Activated CD8-positive, alpha-beta T cell treated with anti-CD3 and anti-CD28 coated beads, Interleukin-2, amount 10 ng/mL, durations not matched to agents 7 days and 5 days (primary cell): ENCODE measurements around the gene SOX8. TPM values are rescaled to one million over a fixed set of nuclear protein-coding genes. Genes with fewer than 3 reads are reported as not detected.

Experiments
- ATAC-seq: fragments of 150-1000 bp; cut with Tn5 transposase; one replicate; pipeline ENCODE4 v1.10.0; 2021; ENCODE audit warnings: moderate library complexity
- CTCF ChIA-PET: fragments of 350-600 bp; sonication (Branson Sonifier 250); formaldehyde crosslinking; loops from one replicate; lab custom pipeline; 2021; ENCODE audit warnings: antibody characterized with exemption; lab: Charles Lee
- POLR2A ChIA-PET: fragments of 350-600 bp; sonication (Branson Sonifier 250); formaldehyde crosslinking; loops from one replicate; lab custom pipeline; 2021; ENCODE audit warnings: antibody characterized with exemption; lab: Charles Lee
- DNase-seq: peaks from one replicate; pipeline ENCODE4 v3.0.0-alpha.2; 2020
- H3K27ac Mint-ChIP-seq: one replicate; pipeline ENCODE4 v1.8.0; 2021; ENCODE audit warnings: mild to moderate bottlenecking, mixed read lengths
- H3K27me3 Mint-ChIP-seq: one replicate; pipeline ENCODE4 v1.8.0; 2021; ENCODE audit warnings: low read depth, mixed read lengths
- H3K36me3 Mint-ChIP-seq: one replicate; pipeline ENCODE4 v1.8.0; 2021; ENCODE audit warnings: low read depth, mixed read lengths
- H3K4me1 Mint-ChIP-seq: one replicate; pipeline ENCODE4 v1.8.0; 2021; ENCODE audit warnings: low read depth, mixed read lengths
- H3K4me3 Mint-ChIP-seq: one replicate; pipeline ENCODE4 v1.8.0; 2021; ENCODE audit warnings: mild to moderate bottlenecking, mixed read lengths
- H3K9me3 Mint-ChIP-seq: one replicate; pipeline ENCODE4 v1.8.0; 2022; ENCODE audit warnings: mixed read lengths; ENCODE audit not compliant: insufficient read depth
- total RNA-seq, 2 experiments: library from RNA; stranded (reverse); gene quantifications; one replicate each; pipeline ENCODE4 v1.2.3, GENCODE V29; 2021

SOX8 gene
- total RNA-seq, 2 experiments from 2014 or later = not detected

DNA sequence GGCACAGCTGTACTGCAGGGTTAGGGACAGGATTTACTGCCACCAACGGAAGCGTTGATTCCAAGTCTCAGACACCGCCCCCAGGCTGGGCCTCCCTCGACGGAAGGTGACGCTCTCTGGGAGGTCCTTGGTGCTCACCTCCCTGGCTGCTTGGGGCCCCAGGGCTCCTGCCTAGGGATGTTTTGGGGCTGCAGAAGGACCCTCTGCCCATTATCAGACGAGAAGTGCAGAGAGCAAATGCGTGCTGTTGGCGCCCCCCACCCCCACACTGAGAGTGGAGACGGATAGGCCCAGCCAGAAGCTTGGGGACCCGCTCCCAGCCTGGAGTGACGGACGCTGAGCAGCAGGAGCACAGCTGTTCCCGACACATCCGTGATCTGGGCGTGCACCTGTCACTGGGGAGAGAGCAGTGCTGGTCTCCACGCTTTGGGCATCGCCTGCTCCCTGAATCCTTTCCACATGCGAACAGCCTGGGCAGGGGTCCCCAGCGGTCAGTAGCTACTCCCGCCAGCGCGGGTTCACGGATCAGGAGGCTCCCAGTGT is 5.1 kb upstream of the SOX8 start:
- no peaks in the 10 kb centered on the region for H3K9me3 Mint-ChIP-seq
- DNase-seq (peak; percentile 38), ATAC-seq (peak; percentile 31)
- no peak overlapping the region for H3K27ac Mint-ChIP-seq
- ChIA-PET CTCF (no interaction called here), POLR2A (no interaction called here)
- H3K4me1 Mint-ChIP-seq = peaks cover 4% of the 10 kb centered on the region
- no peaks in the 10 kb centered on the region for H3K36me3 Mint-ChIP-seq
- no peak overlapping the region for H3K4me3 Mint-ChIP-seq
- H3K27me3 Mint-ChIP-seq = peaks cover 24% of the 10 kb centered on the region

DNA sequence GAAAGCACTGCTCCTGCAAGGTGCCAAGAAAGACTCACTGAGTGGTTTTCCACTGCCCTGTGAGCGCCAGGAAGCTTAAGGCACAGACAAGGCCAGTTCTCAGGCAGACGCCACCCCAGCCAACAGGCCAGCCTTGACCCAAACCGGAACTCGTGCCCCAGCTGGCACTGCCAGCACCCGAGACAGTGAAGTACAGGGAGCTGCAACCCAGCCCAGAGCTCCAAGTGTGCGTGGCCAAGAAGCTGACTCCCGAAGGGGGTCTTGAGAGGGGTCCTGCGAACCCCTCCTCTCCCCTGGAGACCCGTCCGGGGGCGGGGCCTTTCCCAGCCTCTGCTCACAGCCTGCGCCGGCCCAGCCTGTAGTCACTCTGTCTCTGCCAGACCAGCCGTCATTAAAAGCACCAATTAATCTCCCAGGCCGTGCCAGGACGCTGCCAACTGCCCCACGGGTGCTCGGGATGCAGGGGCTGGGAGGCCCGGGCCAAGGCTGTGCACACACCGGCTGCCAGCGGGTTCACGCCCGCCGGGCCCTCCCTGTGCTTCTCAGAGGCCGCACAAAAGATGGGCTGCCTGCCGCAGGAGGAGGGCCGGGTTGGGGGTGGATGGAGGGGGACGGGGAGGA is 4.4 kb upstream of the SOX8 start:
- Mint-ChIP-seq H3K27ac (no peak overlapping the region), H3K36me3 (no peaks in the 10 kb centered on the region)
- DNase-seq = no peak

DNA sequence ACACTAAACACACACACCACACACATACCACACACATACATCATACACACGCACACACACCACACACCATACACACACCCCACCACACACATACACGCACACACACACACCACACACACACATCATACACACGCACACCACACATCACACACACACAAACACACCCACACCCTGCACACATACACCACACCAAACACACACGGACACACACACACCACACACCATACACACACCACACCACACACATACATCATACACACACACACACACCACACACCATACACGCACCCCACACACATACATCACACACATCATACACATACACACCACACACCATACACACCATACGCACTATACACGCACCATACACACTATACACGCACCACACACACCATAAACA is 3.7 kb upstream of the SOX8 start:
- ATAC-seq (no peak), DNase-seq (no peak)
- Mint-ChIP-seq H3K9me3 (no peaks in the 10 kb centered on the region), H3K4me1 (peaks cover 2% of the 10 kb centered on the region), H3K27me3 (peaks cover 27% of the 10 kb centered on the region), H3K4me3 (no peak overlapping the region), H3K27ac (no peak overlapping the region), H3K36me3 (no peaks in the 10 kb centered on the region)
- ChIA-PET CTCF (no interaction called here), POLR2A (no interaction called here)

More for the DNA sequence above, 4.4 kb upstream of the SOX8 start:
- Mint-ChIP-seq H3K27me3 (peaks cover 22% of the 10 kb centered on the region), H3K4me3 (no peak overlapping the region), H3K9me3 (no peaks in the 10 kb centered on the region), H3K4me1 (peaks cover 2% of the 10 kb centered on the region)
- ChIA-PET POLR2A (no interaction called here), CTCF (no interaction called here)
- no peak for ATAC-seq

DNA sequence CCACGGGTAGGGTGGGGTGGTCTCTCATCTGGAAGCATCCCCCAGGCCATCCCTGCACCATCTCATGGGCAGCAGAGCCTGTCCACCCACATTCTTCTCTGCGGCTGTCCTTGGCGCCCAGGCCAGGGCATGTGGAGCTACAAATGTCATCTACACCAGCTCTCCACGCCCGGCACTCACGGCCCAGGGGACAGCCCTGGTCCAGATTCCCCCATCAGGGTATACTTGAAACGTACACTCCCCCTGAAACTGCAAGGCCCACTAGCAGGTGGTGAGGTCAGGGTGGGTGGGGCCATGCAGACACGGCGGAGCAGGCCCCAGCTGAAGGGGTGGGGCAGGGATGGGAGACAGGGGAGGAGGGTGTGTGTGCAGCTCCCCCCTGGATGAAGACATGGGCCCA is 3.2 kb upstream of the SOX8 start:
- Mint-ChIP-seq H3K27ac (no peak overlapping the region), H3K4me3 (no peak overlapping the region), H3K9me3 (no peaks in the 10 kb centered on the region), H3K27me3 (peaks cover 29% of the 10 kb centered on the region), H3K4me1 (peaks cover 2% of the 10 kb centered on the region), H3K36me3 (no peaks in the 10 kb centered on the region)
- DNase-seq = no peak
- ATAC-seq = no peak
- POLR2A ChIA-PET = no interaction called here
- CTCF ChIA-PET = interaction anchor here (0.6 kb wide), 1 partner anchor 15 kb away, joined by 3 read pairs; no protein-coding TSS in a partner anchor

DNA sequence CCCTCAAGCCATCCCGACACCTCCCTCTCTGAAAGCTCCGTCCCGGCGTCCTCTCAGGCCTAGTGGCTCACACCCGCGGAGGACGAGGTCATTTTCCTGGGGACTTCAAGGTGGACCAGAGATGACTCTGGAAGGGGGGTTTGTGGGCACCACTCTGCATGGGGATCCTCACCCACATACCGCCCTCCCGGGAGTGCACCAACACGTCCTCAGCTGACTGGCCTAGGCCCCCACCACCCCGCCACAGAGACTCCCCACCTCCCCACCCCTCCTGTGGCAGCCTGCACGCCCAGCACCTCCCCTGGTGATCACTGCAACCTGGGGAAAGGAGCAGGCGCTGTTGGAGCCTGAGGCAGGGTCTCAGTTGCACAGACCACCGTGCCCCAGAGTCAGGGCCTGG is 2.4 kb upstream of the SOX8 start:
- no peaks in the 10 kb centered on the region for H3K36me3 Mint-ChIP-seq
- H3K9me3 Mint-ChIP-seq = no peaks in the 10 kb centered on the region
- ATAC-seq (no peak), DNase-seq (no peak)
- ChIA-PET POLR2A (no interaction called here), CTCF (no interaction called here)
- no peak overlapping the region for H3K27ac Mint-ChIP-seq
- H3K4me3 Mint-ChIP-seq = no peak overlapping the region
- H3K27me3 Mint-ChIP-seq = peaks cover 29% of the 10 kb centered on the region
- peaks cover 2% of the 10 kb centered on the region for H3K4me1 Mint-ChIP-seq

DNA sequence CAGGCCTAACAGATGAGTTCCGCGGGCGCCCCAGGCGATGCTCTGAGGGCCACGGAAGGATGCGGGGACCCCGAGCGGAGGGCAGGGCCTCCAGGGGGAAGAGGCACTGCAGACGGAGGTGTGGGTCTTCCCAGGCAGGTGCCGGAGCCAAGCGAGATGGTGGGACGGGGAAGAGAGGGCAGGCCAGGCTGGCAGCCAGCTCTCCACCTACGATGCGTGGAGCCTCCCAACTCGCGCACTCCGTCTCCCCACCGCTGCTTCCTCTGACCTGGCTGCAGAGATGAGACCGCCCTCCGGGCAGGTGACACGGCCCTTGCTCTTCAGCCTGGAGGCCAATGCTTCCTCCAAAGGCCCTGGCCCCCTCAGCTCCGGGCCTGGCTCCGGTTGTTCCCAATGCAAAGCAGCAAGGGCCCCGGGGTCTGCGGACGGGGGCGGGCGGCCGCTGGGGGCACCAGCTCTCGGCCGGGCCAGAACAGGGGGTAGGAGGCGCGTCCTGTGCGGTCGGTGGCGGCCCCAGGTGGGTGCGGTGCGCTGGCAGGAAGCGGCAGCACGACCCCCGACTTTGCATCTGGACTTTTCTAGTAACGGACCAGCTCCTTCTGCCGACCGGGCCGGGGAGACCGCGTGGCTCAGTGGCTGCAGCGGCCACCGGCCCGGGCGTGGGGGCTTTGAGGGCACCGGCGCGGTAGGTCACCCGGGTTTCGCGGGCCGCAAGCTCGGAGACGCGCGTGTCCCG is 1.5 kb upstream of the SOX8 start:
- CTCF ChIA-PET = no interaction called here
- Mint-ChIP-seq H3K4me1 (peaks cover 2% of the 10 kb centered on the region), H3K9me3 (no peaks in the 10 kb centered on the region), H3K36me3 (no peaks in the 10 kb centered on the region), H3K27ac (no peak overlapping the region), H3K4me3 (no peak overlapping the region), H3K27me3 (peaks cover 29% of the 10 kb centered on the region)
- POLR2A ChIA-PET = no interaction called here
- DNase-seq (no peak), ATAC-seq (no peak)

DNA sequence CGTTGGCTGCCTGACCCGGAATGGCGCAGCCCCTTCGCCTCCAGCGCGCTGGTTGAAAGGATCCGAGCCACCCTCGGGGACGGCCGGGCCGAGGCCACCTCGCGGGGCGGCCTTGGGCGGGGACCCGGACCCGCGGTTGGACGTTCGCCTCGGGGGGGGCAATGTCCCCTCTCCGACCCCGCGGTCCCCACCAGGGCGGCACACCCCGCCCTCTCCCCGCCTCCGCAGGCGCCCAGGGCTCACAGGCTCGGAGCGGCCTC is 1.0 kb upstream of the SOX8 start:
- CTCF ChIA-PET = no interaction called here
- Mint-ChIP-seq H3K4me1 (peaks cover 2% of the 10 kb centered on the region), H3K27ac (no peak overlapping the region), H3K9me3 (no peaks in the 10 kb centered on the region), H3K27me3 (peaks cover 29% of the 10 kb centered on the region), H3K36me3 (no peaks in the 10 kb centered on the region), H3K4me3 (no peak overlapping the region)
- POLR2A ChIA-PET = no interaction called here
- ATAC-seq = no peak
- no peak for DNase-seq

DNA sequence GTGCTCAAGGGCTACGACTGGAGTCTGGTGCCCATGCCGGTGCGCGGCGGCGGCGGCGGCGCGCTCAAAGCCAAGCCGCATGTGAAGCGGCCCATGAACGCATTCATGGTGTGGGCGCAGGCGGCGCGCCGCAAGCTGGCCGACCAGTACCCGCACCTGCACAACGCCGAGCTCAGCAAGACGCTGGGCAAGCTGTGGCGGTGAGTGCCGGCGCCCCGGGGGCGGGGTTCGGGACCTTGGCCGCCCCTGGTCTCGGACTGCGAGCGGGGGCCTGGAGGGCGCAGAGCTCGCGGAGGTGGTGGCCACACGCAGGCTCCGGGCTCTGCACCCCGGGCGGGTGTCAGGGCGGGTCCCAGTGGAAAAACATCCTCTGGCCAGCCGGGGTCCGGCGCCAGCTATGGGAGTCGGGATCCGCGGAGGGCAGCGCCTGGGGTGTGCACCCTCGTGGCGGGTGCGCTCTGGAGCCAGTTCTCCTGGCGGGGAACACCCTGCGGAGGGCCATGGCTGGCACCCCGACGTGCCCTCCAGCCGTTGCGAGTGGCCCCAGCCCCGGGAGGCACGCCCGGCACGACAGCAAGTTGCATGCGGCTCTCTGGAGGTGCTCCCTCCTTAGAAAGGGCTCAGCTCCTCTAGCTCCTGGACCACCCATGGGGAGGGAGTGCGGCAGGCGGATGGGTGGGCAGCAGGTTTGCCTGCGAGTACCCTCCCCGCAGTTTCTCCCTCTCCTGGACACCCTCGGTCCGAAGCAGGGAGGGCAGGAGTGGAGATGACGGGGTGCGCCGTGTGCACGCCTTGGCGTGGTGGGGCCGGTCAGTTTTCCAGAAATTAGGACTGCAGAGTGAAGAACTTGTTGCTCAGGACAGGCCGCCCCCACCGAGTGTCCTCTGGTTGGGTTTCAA is 824 bp downstream of the SOX8 start:
- H3K36me3 Mint-ChIP-seq = no peaks in the 10 kb centered on the region
- no peak overlapping the region for H3K27ac Mint-ChIP-seq
- H3K9me3 Mint-ChIP-seq = no peaks in the 10 kb centered on the region
- ATAC-seq = no peak
- DNase-seq = no peak
- CTCF ChIA-PET = no interaction called here
- H3K4me1 Mint-ChIP-seq = peaks cover 2% of the 10 kb centered on the region
- POLR2A ChIA-PET = no interaction called here
- H3K4me3 Mint-ChIP-seq = no peak overlapping the region
- H3K27me3 Mint-ChIP-seq = peaks cover 29% of the 10 kb centered on the region

DNA sequence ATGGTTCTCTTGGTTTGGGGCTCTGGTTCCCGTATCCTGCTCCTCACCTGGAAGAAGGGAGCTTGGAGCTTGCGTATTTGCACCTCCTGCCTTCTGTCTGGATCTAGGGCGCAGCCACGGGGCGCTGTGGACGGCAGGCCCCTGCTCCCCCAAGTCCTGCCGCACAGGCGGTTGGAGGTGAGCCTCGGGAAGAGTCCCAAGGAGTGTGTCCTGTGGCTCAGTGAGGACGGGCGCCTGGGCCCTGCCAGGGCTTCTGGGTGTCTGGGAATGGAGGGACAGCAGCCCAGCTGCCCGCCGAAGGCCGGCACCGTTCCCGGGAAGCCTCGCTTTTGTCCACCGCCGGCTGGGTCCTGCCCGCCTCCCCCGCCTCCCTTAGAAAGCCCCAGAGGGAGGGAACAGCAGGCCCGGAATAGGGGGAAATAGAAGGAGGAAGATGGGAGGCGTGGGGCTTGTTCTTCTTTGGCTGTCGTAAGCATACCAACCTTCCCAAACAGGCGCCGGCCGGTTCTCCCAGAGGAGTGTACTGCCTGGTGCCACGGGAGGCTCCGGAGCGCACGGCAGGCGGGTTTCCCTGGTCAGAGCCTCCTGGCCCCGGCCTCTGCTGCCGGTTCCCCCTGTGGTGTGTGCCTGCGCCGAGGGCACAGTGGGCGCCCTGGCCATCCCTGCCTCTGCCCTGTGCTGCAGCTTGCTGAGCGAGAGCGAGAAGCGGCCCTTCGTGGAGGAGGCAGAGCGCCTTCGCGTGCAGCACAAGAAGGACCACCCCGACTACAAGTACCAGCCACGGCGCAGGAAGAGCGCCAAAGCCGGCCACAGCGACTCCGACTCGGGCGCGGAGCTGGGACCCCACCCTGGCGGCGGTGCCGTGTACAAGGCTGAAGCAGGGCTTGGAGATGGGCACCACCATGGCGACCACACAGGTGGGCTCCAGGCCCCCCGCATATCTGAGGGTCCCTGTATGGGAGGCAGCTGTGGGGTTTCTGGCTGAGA is 1.8 kb downstream of the SOX8 start:
- POLR2A ChIA-PET = no interaction called here
- peaks cover 24% of the 10 kb centered on the region for H3K27me3 Mint-ChIP-seq

DNA sequence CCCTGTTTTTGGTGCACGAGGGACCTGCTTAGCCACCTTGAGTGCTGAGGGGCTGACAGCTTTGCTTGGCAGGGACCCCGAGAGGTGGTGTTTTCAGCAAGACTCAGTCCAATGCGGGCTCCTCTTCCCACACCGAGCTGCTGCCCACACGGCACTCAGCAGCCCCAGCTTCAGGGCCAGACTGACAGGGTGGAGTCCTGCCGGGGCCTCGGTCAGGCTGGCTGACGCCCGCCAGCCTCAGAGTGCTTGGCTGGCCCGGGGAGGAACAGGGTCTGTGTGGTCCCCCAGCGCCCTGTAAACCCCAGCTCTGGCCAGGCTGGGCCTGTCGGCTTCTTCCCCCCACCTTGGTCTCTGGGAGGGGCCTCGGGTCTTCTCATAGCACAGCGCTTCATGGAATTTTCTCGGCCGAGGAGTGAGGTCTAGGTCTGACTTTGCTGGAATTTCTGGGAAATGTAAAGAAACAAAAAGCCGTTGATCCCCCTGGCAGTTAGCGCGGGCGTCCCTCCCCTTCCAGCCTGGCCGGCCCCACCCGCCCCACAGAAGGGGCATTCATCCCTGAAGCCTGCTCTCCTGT is 2.6 kb downstream of the SOX8 start:
- Mint-ChIP-seq H3K4me3 (no peak overlapping the region), H3K27ac (no peak overlapping the region), H3K4me1 (peaks cover 2% of the 10 kb centered on the region), H3K27me3 (peaks cover 18% of the 10 kb centered on the region), H3K9me3 (no peaks in the 10 kb centered on the region), H3K36me3 (no peaks in the 10 kb centered on the region)
- CTCF ChIA-PET = no interaction called here
- DNase-seq (no peak), ATAC-seq (no peak)
- POLR2A ChIA-PET = no interaction called here

More for the DNA sequence above, 1.8 kb downstream of the SOX8 start:
- DNase-seq (no peak), ATAC-seq (no peak)
- Mint-ChIP-seq H3K4me3 (no peak overlapping the region), H3K9me3 (no peaks in the 10 kb centered on the region), H3K27ac (no peak overlapping the region), H3K36me3 (no peaks in the 10 kb centered on the region), H3K4me1 (peaks cover 2% of the 10 kb centered on the region)
- CTCF ChIA-PET = no interaction called here
